Spleen (tissue), 11 donors: ENCODE measurements around the gene STK38. TPM values are rescaled to one million over a fixed set of nuclear protein-coding genes. Genes with fewer than 3 reads are reported as not detected.

Experiments used
- DNase-seq: peaks from one replicate; pipeline ENCODE4 v3.0.0-alpha.2; 2020
- H3K27ac ChIP-seq, 8 donors: fragments of 200-600 bp; sonication (generic) in 7 of 8; 1 replicate in 4 of 8; 2 replicates in 4 of 8; pipeline versions ENCODE4 v1.5.0 to v1.8.0; 2016 to 2021; ENCODE audit warnings: inconsistent platforms in 4 of 8, mild to moderate bottlenecking in 4 of 8, moderate library complexity in 1 of 8
- H3K27me3 ChIP-seq, 7 donors: fragments of 200-600 bp; sonication (generic) in 6 of 7; replicated peaks in 1 of 7; 1 replicate in 4 of 7; 2 replicates in 3 of 7; pipeline versions ENCODE4 v1.5.0 to v1.8.0; 2016 to 2021; ENCODE audit warnings: inconsistent platforms in 3 of 7, mild to moderate bottlenecking in 1 of 7
- H3K36me3 ChIP-seq, 6 donors: fragments of 200-600 bp; sonication (generic) in 5 of 6; 1 replicate in 4 of 6; 2 replicates in 2 of 6; pipeline versions ENCODE4 v1.5.0 to v1.8.0; 2016 to 2021; ENCODE audit warnings: inconsistent platforms in 2 of 6
- H3K4me1 ChIP-seq, 6 donors: fragments of 200-600 bp; sonication (generic) in 5 of 6; 1 replicate in 3 of 6; 2 replicates in 3 of 6; pipeline versions ENCODE4 v1.5.0 to v1.8.0; 2016 to 2021; ENCODE audit warnings: inconsistent platforms in 3 of 6
- H3K4me3 ChIP-seq, 8 donors: fragments of 200-600 bp; sonication (generic) in 7 of 8; 1 replicate in 4 of 8; 2 replicates in 4 of 8; pipeline versions ENCODE4 v1.5.0 to v1.8.0; 2016 to 2021; ENCODE audit warnings: inconsistent platforms in 4 of 8, mild to moderate bottlenecking in 4 of 8, moderate library complexity in 2 of 8
- H3K9me3 ChIP-seq, 8 donors: fragments of 200-600 bp; sonication (generic) in 7 of 8; 1 replicate in 4 of 8; 2 replicates in 4 of 8; pipeline versions ENCODE4 v1.5.0 to v1.8.0; 2016 to 2021; ENCODE audit warnings: inconsistent platforms in 4 of 8
- POLR2A ChIP-seq, 3 donors: fragments of 450-650 bp; IDR thresholded peaks; one replicate each; pipeline ENCODE4 v1.5.1; 2017; ENCODE audit warnings: antibody characterized with exemption in 3 of 3, mild to moderate bottlenecking in 1 of 3
- POLR2AphosphoS5 ChIP-seq, 3 donors: sonication (generic); formaldehyde crosslinking; IDR thresholded peaks; one replicate each; pipeline ENCODE4 v1.5.1; 2017; ENCODE audit warnings: antibody characterized with exemption in 3 of 3
- WGBS, 5 donors: extraction: QIAGEN DNeasy Blood & Tissue Kit in 3 of 5; methylation state at CpG; one replicate each; pipeline versions ENCODE4 v1.1.5 to v1.1.7; 2013 to 2018; 5-methylcytosine and 5-hydroxymethylcytosine counted together
- intact Hi-C: fragments of 100-400 bp; cut with DNase I; formaldehyde crosslinking; loops from one replicate; pipeline ENCODE4 v1.15.0; 2023; ENCODE audit warnings: low total_unique reads
- polyA plus RNA-seq, 3 donors: library from polyadenylated mRNA; stranded (reverse); fragments of 200-250 nt; gene quantifications; one replicate each; pipeline ENCODE4 v1.2.1, GENCODE V29; 2013
- total RNA-seq, 7 donors: library from RNA; depleted of rRNA in 3 of 7; stranded (reverse); fragments of >200 nt in 3 of 7; fragmentation: NEBNext Ultra II Directional in 4 of 7; extraction: Animal tissue kit (Norgen Biotek cat#: 25700) in 4 of 7; gene quantifications; one replicate each; pipeline versions ENCODE4 v1.1.0 to v1.2.1, GENCODE V29; 2016 to 2021
- TF ChIP-seq, protein P1 (sequence below), 11 experiments: fragments of 200-600 bp in 7 of 11; fragments of 450-650 bp in 4 of 11; sonication (generic) in 4 of 11; IDR thresholded peaks in 8 of 11; conservative IDR thresholded peaks in 3 of 11; 1 replicate in 7 of 11; 2 replicates in 4 of 11; pipeline versions ENCODE4 v1.4.0 to v1.8.0; 2016 to 2021; ENCODE audit warnings: antibody characterized with exemption in 11 of 11, inconsistent platforms in 4 of 11, mild to moderate bottlenecking in 1 of 11
- donor health status: healthy with polysubstance abuse.
- donor health status: DM: no; HTN: no; CAD: no; lungs with moderate emphysema.
- donor health status: DM: no; HTN: no; CAD: no.
- donor health status: Bipolar disorder and iron deficiency.
- donor health status: healthy.
- donor health status: DM: no; HTN: no; CAD: no.
- donor health status: DM: yes; HTN: yes; CAD: no.

STK38 gene
- total and polyA plus RNA-seq, 10 donors: 16.4 to 51.8 (median 34.0) TPM

DNA sequence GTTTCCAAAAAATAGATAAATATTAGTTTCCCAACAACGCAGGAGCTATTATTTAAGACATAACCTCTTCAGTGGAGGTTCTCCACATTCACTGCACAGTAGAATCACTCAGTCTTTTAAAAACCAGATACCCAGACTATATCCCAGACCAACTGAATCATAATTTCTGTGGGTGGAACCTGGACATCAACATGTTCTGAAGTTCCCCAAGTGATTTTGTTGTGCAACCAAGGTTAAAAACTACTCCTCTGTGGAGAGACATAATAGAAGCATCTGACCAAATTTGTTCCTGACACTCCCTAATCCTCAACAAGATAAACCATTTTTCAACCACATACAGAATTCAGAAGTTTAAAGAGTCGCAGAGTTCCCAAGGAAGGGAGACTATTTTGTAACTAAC, 42.3 kb downstream of the STK38 start:
- Histone ChIP-seq H3K9me3 (no peaks in the 10 kb centered on the region), H3K4me1 (peaks cover 0 to 14% (median 0%) of the 10 kb centered on the region in 6 donors), H3K36me3 (peaks cover 0 to 98% (median 21%) of the 10 kb centered on the region in 6 donors), H3K27me3 (no peaks in the 10 kb centered on the region), H3K4me3 (no peak overlapping the region), H3K27ac (no peak overlapping the region)
- no peak for DNase-seq
- TF ChIP-seq POLR2A (IDR thresholded peaks at IDR 0.05) (no peak), POLR2AphosphoS5 (IDR thresholded peaks at IDR 0.05) (no peak)
- TF ChIP-seq, protein P1, sequence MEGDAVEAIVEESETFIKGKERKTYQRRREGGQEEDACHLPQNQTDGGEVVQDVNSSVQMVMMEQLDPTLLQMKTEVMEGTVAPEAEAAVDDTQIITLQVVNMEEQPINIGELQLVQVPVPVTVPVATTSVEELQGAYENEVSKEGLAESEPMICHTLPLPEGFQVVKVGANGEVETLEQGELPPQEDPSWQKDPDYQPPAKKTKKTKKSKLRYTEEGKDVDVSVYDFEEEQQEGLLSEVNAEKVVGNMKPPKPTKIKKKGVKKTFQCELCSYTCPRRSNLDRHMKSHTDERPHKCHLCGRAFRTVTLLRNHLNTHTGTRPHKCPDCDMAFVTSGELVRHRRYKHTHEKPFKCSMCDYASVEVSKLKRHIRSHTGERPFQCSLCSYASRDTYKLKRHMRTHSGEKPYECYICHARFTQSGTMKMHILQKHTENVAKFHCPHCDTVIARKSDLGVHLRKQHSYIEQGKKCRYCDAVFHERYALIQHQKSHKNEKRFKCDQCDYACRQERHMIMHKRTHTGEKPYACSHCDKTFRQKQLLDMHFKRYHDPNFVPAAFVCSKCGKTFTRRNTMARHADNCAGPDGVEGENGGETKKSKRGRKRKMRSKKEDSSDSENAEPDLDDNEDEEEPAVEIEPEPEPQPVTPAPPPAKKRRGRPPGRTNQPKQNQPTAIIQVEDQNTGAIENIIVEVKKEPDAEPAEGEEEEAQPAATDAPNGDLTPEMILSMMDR (IDR thresholded peaks at IDR 0.05 in 8 of 11, conservative IDR thresholded peaks at IDR 0.05 in 3 of 11): no peak
- 94 to 100% (median 98%) methylated on average over 2 of the region's 2 CpGs for whole genome bisulfite sequencing, 5 donors
- intact Hi-C loops: no loop called here

DNA sequence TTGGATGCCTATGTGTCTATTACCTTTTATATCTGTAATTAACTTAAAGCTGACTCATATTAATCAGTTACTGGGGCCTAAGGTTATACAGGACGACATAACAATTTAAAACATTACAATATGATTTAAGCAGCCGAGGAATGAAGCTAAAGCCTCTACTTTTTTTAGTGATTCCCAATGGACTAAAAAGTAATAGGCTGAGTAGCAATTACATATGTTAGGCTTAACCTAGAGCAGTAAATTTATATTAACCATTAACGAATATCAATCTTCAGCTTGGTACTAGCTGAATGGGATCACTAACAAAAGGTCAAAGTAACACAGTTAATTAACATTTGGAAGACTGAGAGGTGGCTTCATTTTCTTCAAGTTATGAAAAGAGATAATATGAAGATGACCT, 43.1 kb downstream of the STK38 start:
- H3K27ac ChIP-seq: no peak overlapping the region
- H3K27me3 ChIP-seq: no peaks in the 10 kb centered on the region
- TF ChIP-seq, protein P1 (IDR thresholded peaks at IDR 0.05 in 8 of 11, conservative IDR thresholded peaks at IDR 0.05 in 3 of 11): no peak
- TF ChIP-seq POLR2A (IDR thresholded peaks at IDR 0.05) (no peak), POLR2AphosphoS5 (IDR thresholded peaks at IDR 0.05) (no peak)
- H3K4me1 ChIP-seq: peaks cover 0 to 14% (median 0%) of the 10 kb centered on the region in 6 donors
- WGBS, 5 donors: 95 to 99% (median 97%) methylated on average over 3 of the region's 3 CpGs
- H3K4me3 ChIP-seq: no peak overlapping the region
- no peaks in the 10 kb centered on the region for H3K9me3 ChIP-seq
- H3K36me3 ChIP-seq: peaks cover 0 to 98% (median 22%) of the 10 kb centered on the region in 6 donors
- intact Hi-C loops: no loop called here
- no peak for DNase-seq

DNA sequence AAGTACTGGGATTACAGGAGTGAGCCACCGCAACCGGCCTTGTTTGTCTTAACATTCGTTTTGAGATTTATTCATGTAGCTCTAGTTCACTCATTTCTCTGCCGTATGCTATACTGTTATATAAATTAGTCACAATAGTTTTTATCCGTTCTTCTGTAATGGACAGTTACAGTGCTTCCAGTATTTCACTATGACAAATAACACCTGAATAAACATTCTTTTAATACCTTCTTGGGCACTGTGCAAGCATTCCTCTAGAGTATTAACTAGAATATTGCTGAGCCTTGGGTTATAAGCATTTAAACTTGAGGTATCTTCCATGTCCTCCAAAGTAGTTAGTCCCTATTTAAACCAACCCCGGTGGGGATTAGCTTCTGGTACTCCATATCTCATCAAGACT, 45.6 kb downstream of the STK38 start:
- H3K36me3 ChIP-seq: peaks cover 0 to 99% (median 42%) of the 10 kb centered on the region in 6 donors
- DNase-seq: no peak
- intact Hi-C loops: no loop called here

DNA sequence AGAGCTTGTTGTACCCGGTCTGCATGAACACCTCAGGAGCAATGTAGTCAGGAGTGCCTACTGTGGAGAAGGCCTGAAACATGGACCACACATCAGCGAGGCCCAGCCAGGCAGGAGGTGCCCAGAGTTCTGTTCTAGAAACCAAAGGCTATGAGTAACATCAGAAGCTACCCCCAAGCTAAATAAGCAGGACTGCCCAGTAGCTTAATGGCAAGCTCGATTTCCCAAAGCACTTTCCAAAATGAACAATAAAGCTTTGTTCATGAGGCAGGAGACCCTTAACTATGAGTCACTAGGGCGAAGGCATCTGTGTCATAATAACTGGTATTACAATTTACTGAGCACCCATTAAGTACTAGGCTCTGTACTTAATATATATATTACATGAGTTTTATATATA, 47.4 kb downstream of the STK38 start:
- WGBS, 5 donors: 71 to 96% (median 94%) methylated on average over 3 to 4 of the region's 4 CpGs
- DNase-seq: no peak
- TF ChIP-seq, protein P1 (IDR thresholded peaks at IDR 0.05 in 8 of 11, conservative IDR thresholded peaks at IDR 0.05 in 3 of 11): no peak
- no peak for TF ChIP-seq POLR2AphosphoS5 (IDR thresholded peaks at IDR 0.05)
- no peak for TF ChIP-seq POLR2A (IDR thresholded peaks at IDR 0.05)
- intact Hi-C loops: no loop called here
- no peak overlapping the region for H3K4me3 ChIP-seq
- no peaks in the 10 kb centered on the region for H3K9me3 ChIP-seq
- H3K4me1 ChIP-seq: peaks cover 0 to 2% (median 0%) of the 10 kb centered on the region in 6 donors
- H3K36me3 ChIP-seq: peaks cover 3 to 99% (median 51%) of the 10 kb centered on the region in 6 donors
- no peaks in the 10 kb centered on the region for H3K27me3 ChIP-seq
- H3K27ac ChIP-seq: no peak overlapping the region

More for the DNA sequence above, 45.6 kb downstream of the STK38 start:
- 82 to 97% (median 94%) methylated on average over 6 of the region's 6 CpGs for WGBS, 5 donors
- H3K4me1 ChIP-seq: peaks cover 0 to 14% (median 0%) of the 10 kb centered on the region in 6 donors
- no peaks in the 10 kb centered on the region for H3K9me3 ChIP-seq
- H3K4me3 ChIP-seq: no peak overlapping the region
- TF ChIP-seq POLR2AphosphoS5 (IDR thresholded peaks at IDR 0.05) (no peak), POLR2A (IDR thresholded peaks at IDR 0.05) (no peak)
- TF ChIP-seq, protein P1 (IDR thresholded peaks at IDR 0.05 in 8 of 11, conservative IDR thresholded peaks at IDR 0.05 in 3 of 11): no peak
- no peaks in the 10 kb centered on the region for H3K27me3 ChIP-seq
- H3K27ac ChIP-seq: no peak overlapping the region
